Stimulated activated effector memory CD8-positive, alpha-beta T cell treated with anti-CD3 and anti-CD28 coated beads, Interleukin-12 subunit alpha, Interleukin-12 subunit beta, amount 100 ng/mL, for 72 hours (primary cell): ENCODE results near the gene KCNA3.

Source experiments
- ATAC-seq: fragments of 150-1000 bp; cut with Tn5 transposase; 2 replicates; pipeline ENCODE4 v1.10.0; 2021
- DNase-seq, 2 donors: peaks; one replicate each; pipeline ENCODE4 v3.0.0; 2021 to 2022; ENCODE audit warnings: low spot score in 2 of 2
- H3K27ac Mint-ChIP-seq: one replicate; pipeline ENCODE4 v1.8.0; 2022; ENCODE audit warnings: mild to moderate bottlenecking, mixed read lengths
- H3K36me3 Mint-ChIP-seq: one replicate; pipeline ENCODE4 v1.8.0; 2022; ENCODE audit warnings: mild to moderate bottlenecking, mixed read lengths
- H3K4me1 Mint-ChIP-seq: one replicate; pipeline ENCODE4 v1.8.0; 2022; ENCODE audit warnings: mixed read lengths
- H3K4me3 Mint-ChIP-seq: one replicate; pipeline ENCODE4 v1.8.0; 2022; ENCODE audit warnings: mild to moderate bottlenecking, mixed read lengths
- H3K9me3 Mint-ChIP-seq: one replicate; pipeline ENCODE4 v1.8.0; 2022; ENCODE audit warnings: mixed read lengths

KCNA3 gene

DNA sequence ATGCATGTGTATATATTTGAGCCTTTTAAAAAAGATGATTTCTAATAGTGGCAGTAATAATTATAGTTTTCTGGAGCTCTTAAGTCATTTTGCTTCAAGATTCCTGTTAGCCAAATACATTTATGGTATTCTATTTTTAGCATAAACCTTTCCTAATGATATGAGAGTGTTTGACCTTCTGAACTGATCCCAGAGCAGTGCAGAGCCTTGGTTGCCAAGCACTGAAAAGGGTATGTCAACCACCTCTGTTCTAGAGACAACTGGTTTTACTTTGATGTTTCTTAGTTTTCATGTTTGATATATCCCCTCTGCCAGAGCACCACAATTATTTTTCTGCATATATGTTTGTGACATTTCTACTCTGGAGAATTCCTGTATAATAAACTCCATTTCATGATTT lies 15.1 kb upstream of the KCNA3 start:
- Mint-ChIP-seq H3K36me3 (no peaks in the 10 kb centered on the region), H3K4me1 (peaks cover 12% of the 10 kb centered on the region), H3K4me3 (no peak overlapping the region), H3K9me3 (no peaks in the 10 kb centered on the region), H3K27ac (no peak overlapping the region)
- DNase-seq (no peak), ATAC-seq (no peak)

DNA sequence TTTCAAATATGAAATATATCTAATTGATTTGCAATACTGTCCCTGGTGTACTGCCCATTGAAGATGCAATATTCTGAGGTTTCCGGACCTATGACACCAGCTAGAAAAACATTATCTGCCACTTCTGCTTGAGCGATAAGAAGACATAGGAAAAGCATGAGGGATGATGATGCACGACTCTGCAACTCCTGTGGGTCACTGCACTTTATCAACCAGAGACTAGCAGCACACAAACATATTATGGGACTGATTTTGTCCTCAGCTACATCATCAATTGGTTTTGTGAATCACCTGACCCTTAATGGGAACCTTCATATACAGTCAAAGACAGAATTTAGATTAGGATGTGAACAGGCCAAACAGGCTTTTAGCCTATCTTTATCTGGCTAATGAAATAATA lies 13.8 kb upstream of the KCNA3 start:
- DNase-seq = no peak
- no peaks in the 10 kb centered on the region for H3K9me3 Mint-ChIP-seq

DNA sequence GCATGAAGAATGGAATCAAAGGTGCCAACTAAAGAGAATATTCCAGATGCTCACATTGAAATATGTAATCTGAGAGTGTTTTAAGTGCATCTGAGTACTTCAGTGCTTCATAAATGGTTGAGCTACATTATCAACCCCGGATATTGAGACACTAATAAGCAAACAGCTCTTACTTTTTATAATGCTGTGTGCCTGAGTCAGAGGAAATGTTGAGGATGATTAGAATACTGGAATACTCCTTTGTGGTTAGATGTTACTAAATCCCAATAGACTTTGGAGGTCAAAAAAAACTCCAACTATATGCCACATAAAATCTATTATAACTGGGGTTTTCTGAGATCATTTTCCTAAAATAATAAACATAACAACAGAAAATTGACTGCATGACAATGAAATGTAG lies 12.5 kb upstream of the KCNA3 start:
- Mint-ChIP-seq H3K27ac (no peak overlapping the region), H3K36me3 (no peaks in the 10 kb centered on the region), H3K4me1 (peaks cover 20% of the 10 kb centered on the region), H3K4me3 (no peak overlapping the region), H3K9me3 (no peaks in the 10 kb centered on the region)
- ATAC-seq = no peak
- no peak for DNase-seq

More for the DNA sequence above, 13.8 kb upstream of the KCNA3 start:
- no peaks in the 10 kb centered on the region for H3K36me3 Mint-ChIP-seq
- no peak for ATAC-seq
- H3K4me1 Mint-ChIP-seq = peaks cover 20% of the 10 kb centered on the region
- no peak overlapping the region for H3K4me3 Mint-ChIP-seq
- H3K27ac Mint-ChIP-seq = no peak overlapping the region

DNA sequence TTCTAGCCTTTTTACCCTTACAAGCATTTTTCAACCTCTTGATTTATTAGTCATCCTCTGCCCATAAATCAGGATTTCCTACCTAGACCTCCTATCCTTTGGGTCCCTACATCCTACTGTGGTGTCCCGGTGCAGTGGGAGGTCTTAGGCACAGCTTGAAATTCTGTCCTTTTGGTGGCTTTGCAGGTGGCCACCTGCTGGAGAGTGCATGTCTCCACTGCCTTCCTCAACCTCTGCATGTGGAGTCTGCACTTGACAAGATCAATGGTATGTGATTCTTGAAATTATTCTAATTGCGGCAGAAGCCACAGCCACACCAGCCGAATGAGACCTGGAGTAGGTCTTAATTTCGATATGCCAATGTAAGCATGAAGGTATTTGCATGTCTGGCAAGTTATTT lies 11.4 kb upstream of the KCNA3 start:
- Mint-ChIP-seq H3K9me3 (no peaks in the 10 kb centered on the region), H3K27ac (no peak overlapping the region), H3K4me1 (peaks cover 20% of the 10 kb centered on the region), H3K4me3 (no peak overlapping the region), H3K36me3 (no peaks in the 10 kb centered on the region)
- ATAC-seq (peak; percentile 51), DNase-seq (no peak)

DNA sequence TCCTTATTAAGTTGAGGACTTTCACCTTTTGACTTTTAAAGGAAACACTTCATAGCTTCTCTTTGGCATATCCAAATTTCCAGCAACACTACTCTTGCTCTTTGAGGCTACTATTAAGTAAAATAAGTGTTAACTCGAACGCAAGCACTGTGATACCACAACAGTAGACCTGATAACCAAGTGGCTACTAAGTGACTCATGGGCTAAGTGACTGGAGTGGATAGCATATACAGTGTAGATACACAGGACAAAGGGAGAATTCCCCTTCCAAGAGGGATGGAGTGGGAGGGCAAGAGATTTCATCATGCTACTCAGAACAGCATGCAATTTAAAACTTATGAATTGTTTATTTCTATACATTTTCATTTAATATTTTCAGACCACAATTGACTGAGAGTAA lies 9.8 kb upstream of the KCNA3 start:
- Mint-ChIP-seq H3K27ac (no peak overlapping the region), H3K4me3 (no peak overlapping the region), H3K9me3 (no peaks in the 10 kb centered on the region), H3K36me3 (no peaks in the 10 kb centered on the region), H3K4me1 (peaks cover 26% of the 10 kb centered on the region)
- DNase-seq (no peak), ATAC-seq (peak; percentile 69)

DNA sequence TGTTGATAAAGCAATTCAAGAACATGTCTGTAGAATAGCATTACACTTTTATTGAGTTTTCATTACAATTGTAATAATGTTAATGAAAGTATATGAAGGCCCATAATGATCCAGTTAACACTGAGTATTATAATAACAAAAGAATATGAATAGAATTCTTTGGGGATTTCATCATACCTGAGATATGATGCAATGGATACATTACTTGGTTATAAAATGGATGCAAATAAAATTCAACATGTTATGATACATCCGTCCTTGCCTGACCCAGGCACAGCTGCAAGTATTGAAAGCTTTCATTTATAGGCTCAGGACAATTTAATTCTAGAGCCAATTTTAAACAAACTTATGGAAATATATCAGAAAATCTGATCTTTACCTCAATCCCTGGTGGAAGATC lies 8.2 kb upstream of the KCNA3 start:
- DNase-seq (no peak), ATAC-seq (no peak)
- no peaks in the 10 kb centered on the region for H3K9me3 Mint-ChIP-seq
- no peaks in the 10 kb centered on the region for H3K36me3 Mint-ChIP-seq
- peaks cover 31% of the 10 kb centered on the region for H3K4me1 Mint-ChIP-seq
- no peak overlapping the region for H3K27ac Mint-ChIP-seq
- no peak overlapping the region for H3K4me3 Mint-ChIP-seq

DNA sequence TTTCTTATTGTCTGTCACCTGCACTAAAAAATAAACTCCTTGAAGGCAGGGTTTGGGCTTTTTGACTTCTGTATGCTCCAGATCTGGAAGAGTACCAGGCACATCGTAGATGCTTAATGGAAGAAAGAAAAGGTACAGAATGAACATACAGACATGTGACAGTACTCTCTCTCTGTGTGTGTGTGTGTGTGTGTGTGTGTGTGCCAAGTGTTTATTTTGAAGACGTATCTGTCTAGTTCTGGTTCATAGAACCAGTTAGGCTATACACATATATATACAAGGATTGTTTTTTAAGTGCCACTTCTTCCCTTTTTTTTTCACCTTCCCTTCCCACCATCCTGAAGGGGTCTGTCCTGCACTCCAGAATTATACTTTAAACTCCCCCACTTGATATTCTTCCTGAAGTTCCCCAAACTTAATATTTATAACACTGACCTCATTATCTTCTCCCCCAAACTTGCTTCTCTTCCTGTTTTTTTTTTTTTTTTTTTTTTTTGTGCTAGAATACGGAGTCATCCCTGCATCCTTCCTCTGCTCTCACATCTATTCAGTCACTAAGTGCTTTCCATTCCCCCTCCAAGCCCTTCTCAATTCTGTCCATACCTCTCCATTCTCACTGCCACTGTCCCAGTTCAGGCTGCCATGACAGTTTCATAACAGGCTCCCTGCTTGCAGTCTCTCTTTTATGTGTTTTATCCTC lies 5.4 kb upstream of the KCNA3 start:
- H3K27ac Mint-ChIP-seq = no peak overlapping the region
- ATAC-seq = no peak
- no peak for DNase-seq
- H3K4me1 Mint-ChIP-seq = peaks cover 36% of the 10 kb centered on the region
- no peaks in the 10 kb centered on the region for H3K9me3 Mint-ChIP-seq
- H3K4me3 Mint-ChIP-seq = no peak overlapping the region
- peaks cover 7% of the 10 kb centered on the region for H3K36me3 Mint-ChIP-seq

DNA sequence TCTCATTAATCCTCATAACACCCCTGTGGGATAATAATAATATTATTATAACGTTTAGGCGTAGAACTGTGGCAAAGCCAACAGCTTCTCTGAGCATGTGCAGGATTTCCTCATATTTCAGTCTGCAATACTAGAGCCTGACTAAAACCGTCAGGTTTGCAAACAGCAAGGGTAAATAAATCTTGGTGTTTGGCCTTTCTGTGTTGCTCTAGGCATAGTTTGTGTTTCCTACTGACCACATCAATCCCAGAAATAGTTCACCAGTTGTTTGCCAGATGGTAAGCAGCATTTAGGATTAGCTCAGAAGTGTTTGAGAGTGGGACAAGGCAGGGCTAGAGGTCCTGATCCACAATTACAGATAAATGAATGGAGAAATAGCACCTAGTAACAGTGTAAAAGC lies 2.8 kb upstream of the KCNA3 start:
- DNase-seq (no peak), ATAC-seq (no peak)
- H3K9me3 Mint-ChIP-seq = no peaks in the 10 kb centered on the region
- no peak overlapping the region for H3K4me3 Mint-ChIP-seq
- H3K27ac Mint-ChIP-seq = no peak overlapping the region
- H3K4me1 Mint-ChIP-seq = peaks cover 34% of the 10 kb centered on the region
- peaks cover 26% of the 10 kb centered on the region for H3K36me3 Mint-ChIP-seq

- Mint-ChIP-seq H3K4me1 (peaks cover 34% of the 10 kb centered on the region), H3K9me3 (no peaks in the 10 kb centered on the region), H3K27ac (no peak overlapping the region), H3K4me3 (no peak overlapping the region), H3K36me3 (peaks cover 31% of the 10 kb centered on the region)
- DNase-seq (no peak), ATAC-seq (no peak)
These were observed 2.2 kb upstream of the KCNA3 start for GRCh38 chr1:110676970-110677369.

DNA sequence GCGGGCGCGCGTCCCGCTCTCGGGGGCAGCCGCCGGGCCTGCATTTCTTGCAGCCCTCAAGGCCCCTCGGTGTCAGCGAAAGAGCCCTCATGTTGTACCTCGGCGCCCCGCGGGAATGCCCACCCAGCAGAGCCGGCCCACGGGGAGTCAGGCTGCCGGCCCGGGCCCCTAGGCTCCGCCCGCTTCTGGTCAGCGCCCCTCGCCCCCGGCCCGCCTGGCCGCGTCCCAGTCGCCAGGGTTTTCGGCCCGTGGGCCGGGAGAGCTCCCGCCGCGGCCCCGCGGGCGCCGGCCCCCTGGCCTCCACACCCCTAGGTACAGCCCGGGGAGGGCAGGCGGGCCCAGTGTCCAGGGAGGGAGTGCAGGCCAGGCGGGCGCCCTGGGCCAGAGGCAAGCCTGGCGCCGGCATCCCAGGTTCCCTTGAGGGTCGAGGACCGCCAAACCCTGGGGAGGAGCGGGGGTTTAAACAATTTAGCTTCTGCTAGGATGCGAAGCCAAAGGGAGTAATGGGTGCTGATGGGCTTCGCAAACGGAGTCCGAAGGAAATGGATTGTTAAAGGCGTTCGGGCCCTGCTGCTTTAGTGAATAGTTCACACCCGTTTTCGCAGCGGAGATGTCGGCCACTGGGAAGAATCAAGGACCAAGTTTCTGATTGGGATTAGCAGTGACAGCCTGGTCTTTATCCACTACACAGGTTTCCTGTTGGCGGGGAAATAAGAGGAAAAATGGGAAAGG lies 486 bp upstream of the KCNA3 start:
- Mint-ChIP-seq H3K9me3 (no peaks in the 10 kb centered on the region), H3K4me1 (peaks cover 32% of the 10 kb centered on the region), H3K4me3 (no peak overlapping the region), H3K36me3 (peaks cover 49% of the 10 kb centered on the region), H3K27ac (peak overlapping the region; percentile 48)
- ATAC-seq = no peak
- DNase-seq = peak in 1 of 2 donors; percentile 55

DNA sequence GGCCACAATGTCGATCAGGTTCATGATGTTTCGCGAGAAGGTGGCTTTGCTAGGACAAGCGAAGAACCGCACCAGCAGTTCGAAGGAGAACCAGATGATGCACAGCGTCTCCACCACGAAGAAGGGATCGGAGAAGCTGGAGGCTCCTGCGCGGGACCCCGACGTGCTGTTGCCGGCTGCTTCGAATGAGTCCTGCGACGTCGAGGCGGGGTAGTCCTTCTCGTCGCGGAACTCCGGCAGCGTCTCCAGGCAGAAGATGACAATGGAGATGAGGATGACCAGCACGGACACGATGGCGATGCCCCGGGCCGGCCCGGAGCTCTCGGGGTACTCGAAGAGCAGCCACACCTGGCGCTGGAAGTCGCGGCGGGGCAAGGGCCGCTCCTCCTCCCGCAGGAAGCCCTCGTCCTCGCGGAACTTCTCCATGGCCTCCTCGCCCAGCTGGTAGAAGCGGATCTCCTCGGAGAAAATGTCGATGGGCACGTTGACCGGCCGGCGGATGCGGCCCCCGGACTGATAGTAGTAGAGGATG lies 869 bp downstream of the KCNA3 start:
- Mint-ChIP-seq H3K9me3 (no peaks in the 10 kb centered on the region), H3K4me1 (peaks cover 32% of the 10 kb centered on the region), H3K36me3 (peaks cover 60% of the 10 kb centered on the region), H3K27ac (peak overlapping the region; percentile 94), H3K4me3 (no peak overlapping the region)
- DNase-seq (peak in 1 of 2 donors; percentile 84), ATAC-seq (no peak)

GRCh38 chr1:110673197-110673701 lies 1.5 kb downstream of the KCNA3 start:
- no peaks in the 10 kb centered on the region for H3K9me3 Mint-ChIP-seq
- H3K36me3 Mint-ChIP-seq = peaks cover 60% of the 10 kb centered on the region
- peak in 1 of 2 donors; percentile 81 for DNase-seq
- peak overlapping the region; percentile 94 for H3K27ac Mint-ChIP-seq
- peaks cover 32% of the 10 kb centered on the region for H3K4me1 Mint-ChIP-seq
- no peak for ATAC-seq
- no peak overlapping the region for H3K4me3 Mint-ChIP-seq

DNA sequence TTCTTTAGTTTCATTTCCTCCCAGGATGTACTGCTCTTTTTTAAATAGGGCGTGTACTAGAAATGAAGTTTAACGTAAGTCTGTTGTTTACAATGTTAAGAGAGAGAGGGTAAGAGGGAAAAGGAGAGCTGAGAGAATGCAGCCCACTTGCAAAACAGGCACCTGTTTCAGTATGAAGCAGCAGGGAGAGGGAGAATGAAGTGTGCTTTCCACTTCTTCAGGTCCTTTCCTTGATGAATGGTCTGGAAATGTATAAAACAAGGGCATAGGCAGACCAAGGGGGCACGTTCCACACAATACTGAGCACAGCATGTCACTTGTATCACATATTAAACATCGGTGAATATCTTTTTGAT lies 2.0 kb downstream of the KCNA3 start:
- DNase-seq = no peak
- Mint-ChIP-seq H3K4me3 (no peak overlapping the region), H3K27ac (peak overlapping the region; percentile 94), H3K36me3 (peaks cover 60% of the 10 kb centered on the region), H3K9me3 (no peaks in the 10 kb centered on the region), H3K4me1 (peaks cover 31% of the 10 kb centered on the region)
- ATAC-seq = peak; percentile 51

- Mint-ChIP-seq H3K27ac (peak overlapping the region; percentile 94), H3K4me1 (peaks cover 30% of the 10 kb centered on the region), H3K36me3 (peaks cover 60% of the 10 kb centered on the region), H3K9me3 (no peaks in the 10 kb centered on the region), H3K4me3 (no peak overlapping the region)
- DNase-seq = peak; percentile 52 to 89
- ATAC-seq = peak; percentile 67
These were observed 2.6 kb downstream of the KCNA3 start for GRCh38 chr1:110672001-110672752.

GRCh38 chr1:110671361-110671760 lies 3.4 kb downstream of the KCNA3 start:
- no peak for DNase-seq
- no peak overlapping the region for H3K4me3 Mint-ChIP-seq
- peaks cover 60% of the 10 kb centered on the region for H3K36me3 Mint-ChIP-seq
- H3K4me1 Mint-ChIP-seq = peaks cover 27% of the 10 kb centered on the region
- peak overlapping the region; percentile 94 for H3K27ac Mint-ChIP-seq
- no peaks in the 10 kb centered on the region for H3K9me3 Mint-ChIP-seq
- no peak for ATAC-seq
